Stimulated activated CD8-positive, alpha-beta memory T cell treated with anti-CD3 and anti-CD28 coated beads, Interleukin-15, amount 100 ng/mL, for 24 hours (primary cell): ENCODE data around the gene GIN1.
"Not testable (repeated sequence)": the region's sequence is repeated elsewhere in the genome, so short reads cannot be mapped to it uniquely, and the experiment has no call there.

Experiments used
- DNase-seq: peaks from one replicate; pipeline ENCODE4 v3.0.0-alpha.2; 2020; ENCODE audit warnings: low read depth

GIN1 gene

GRCh38 chr5:103119765-103120606 is at the start of gene GIN1, which contains the start of gene PPIP5K2:
GIN1 (minus strand) TSS chr5:103120138; CDS start chr5:103108707, 11,431 bp downstream.
PPIP5K2 (plus strand) TSS chr5:103120301; CDS start chr5:103129590, 9,289 bp downstream.
- peak; percentile 85 for DNase-seq

GRCh38 chr5:103166706-103167105 is 46.8 kb upstream of the GIN1 start:
- no peak for DNase-seq

GRCh38 chr5:103151156-103151555 is 31.2 kb upstream of the GIN1 start:
- no peak for DNase-seq

- DNase-seq: no peak
Observed at GRCh38 chr5:103148213-103148612, 28.3 kb upstream of the GIN1 start.

- DNase-seq: no peak
Observed at GRCh38 chr5:103145196-103145595, 25.3 kb upstream of the GIN1 start.

GRCh38 chr5:103142132-103142531 is 22.2 kb upstream of the GIN1 start:
- DNase-seq: not testable (repeated sequence)

GRCh38 chr5:103139264-103139865 is 19.4 kb upstream of the GIN1 start:
- DNase-seq: peak; percentile 40

- DNase-seq: no peak
Observed at GRCh38 chr5:103138202-103138690, 18.3 kb upstream of the GIN1 start.

- no peak for DNase-seq
Observed at GRCh38 chr5:103135461-103135860, 15.5 kb upstream of the GIN1 start.

- no peak for DNase-seq
Observed at GRCh38 chr5:103133231-103133630, 13.3 kb upstream of the GIN1 start.

GRCh38 chr5:103132684-103133083 is 12.7 kb upstream of the GIN1 start:
- no peak for DNase-seq

- no peak for DNase-seq
Observed at GRCh38 chr5:103128202-103128601, 8.3 kb upstream of the GIN1 start.

- DNase-seq: no peak
Observed at GRCh38 chr5:103127292-103127817, 7.4 kb upstream of the GIN1 start.

- no peak for DNase-seq
Observed at GRCh38 chr5:103126557-103126956, 6.6 kb upstream of the GIN1 start.

GRCh38 chr5:103122242-103122641 is 2.3 kb upstream of the GIN1 start:
- no peak for DNase-seq

GRCh38 chr5:103120607-103121200 is 766 bp upstream of the GIN1 start:
- DNase-seq: no peak

- DNase-seq: no peak
Observed at GRCh38 chr5:103119070-103119764, 721 bp downstream of the GIN1 start.

- DNase-seq: no peak
Observed at GRCh38 chr5:103117471-103117991, 2.4 kb downstream of the GIN1 start.

GRCh38 chr5:103114440-103114839 is 5.5 kb downstream of the GIN1 start:
- no peak for DNase-seq

- no peak for DNase-seq
Observed at GRCh38 chr5:103112910-103113309, 7.0 kb downstream of the GIN1 start.

- no peak for DNase-seq
Observed at GRCh38 chr5:103111468-103111867, 8.5 kb downstream of the GIN1 start.

GRCh38 chr5:103110403-103110802 is 9.5 kb downstream of the GIN1 start:
- no peak for DNase-seq
